Liver (tissue), 9 donors: Measurements from ENCODE around the gene KRTCAP3. TPM values are rescaled to one million over a fixed set of nuclear protein-coding genes. Genes with fewer than 3 reads are reported as not detected.

Experiments
- DNase-seq: peaks from one replicate; pipeline ENCODE4 v3.0.0-alpha.2; 2017; ENCODE audit warnings: low spot score
- H3K27ac ChIP-seq, 2 donors: one replicate each; pipeline ENCODE4 v1.7.0; 2013; ENCODE audit warnings: inconsistent platforms in 2 of 2, low read length in 2 of 2, control low read depth in 1 of 2, low read depth in 1 of 2, mild to moderate bottlenecking in 1 of 2
- H3K27me3 ChIP-seq, 4 donors: one replicate each; pipeline versions ENCODE4 v1.6.1 to v1.7.0; 2013; ENCODE audit warnings: low read length in 3 of 4, inconsistent platforms in 1 of 4, mild to moderate bottlenecking in 1 of 4, moderate library complexity in 1 of 4; ENCODE audit not compliant: control insufficient read depth in 4 of 4, insufficient read depth in 4 of 4
- H3K36me3 ChIP-seq, 4 donors: one replicate each; pipeline versions ENCODE4 v1.6.1 to v1.7.0; 2013; ENCODE audit warnings: low read length in 3 of 4, mild to moderate bottlenecking in 3 of 4, low read depth in 1 of 4, moderate library complexity in 1 of 4; ENCODE audit not compliant: control insufficient read depth in 4 of 4, insufficient read depth in 3 of 4
- H3K4me1 ChIP-seq, 4 donors: one replicate each; pipeline versions ENCODE4 v1.6.1 to v1.7.0; 2013; ENCODE audit warnings: low read length in 3 of 4, mild to moderate bottlenecking in 3 of 4, moderate library complexity in 1 of 4; ENCODE audit not compliant: control insufficient read depth in 4 of 4, insufficient read depth in 4 of 4
- H3K4me3 ChIP-seq, 3 donors: one replicate each; pipeline versions ENCODE4 v1.6.1 to v1.7.0; 2013; ENCODE audit warnings: low read length in 3 of 3, control low read depth in 1 of 3, low read depth in 1 of 3, mild to moderate bottlenecking in 1 of 3
- H3K9ac ChIP-seq, 2 donors: one replicate each; pipeline ENCODE4 v1.7.0; 2013; ENCODE audit warnings: low read length in 2 of 2, mild to moderate bottlenecking in 2 of 2, moderate library complexity in 2 of 2, control low read depth in 1 of 2, low read depth in 1 of 2
- H3K9me3 ChIP-seq, 4 donors: one replicate each; pipeline versions ENCODE4 v1.6.1 to v1.7.0; 2013; ENCODE audit warnings: low read length in 3 of 4; ENCODE audit not compliant: control insufficient read depth in 4 of 4
- ATF3 ChIP-seq: IDR thresholded peaks from 2 replicates; pipeline ENCODE4 v1.6.1; 2016; ENCODE audit warnings: antibody characterized with exemption
- EGR1 ChIP-seq, 2 donors: IDR thresholded peaks; 2 replicates each; pipeline ENCODE4 v1.6.1; 2016 to 2018; ENCODE audit warnings: antibody characterized with exemption in 2 of 2, low read depth in 2 of 2
- FOXA1 ChIP-seq: IDR thresholded peaks from 2 replicates; pipeline ENCODE4 v1.6.1; 2016; ENCODE audit warnings: antibody characterized with exemption
- FOXA2 ChIP-seq: IDR thresholded peaks from 2 replicates; pipeline ENCODE4 v1.6.1; 2016; ENCODE audit warnings: antibody characterized with exemption
- GABPA ChIP-seq, 2 donors: IDR thresholded peaks in 1 of 2; conservative IDR thresholded peaks in 1 of 2; 2 replicates each; pipeline ENCODE4 v1.6.1; 2016; ENCODE audit warnings: antibody characterized with exemption in 2 of 2, mild to moderate bottlenecking in 1 of 2, moderate library complexity in 1 of 2
- HNF4A ChIP-seq, 2 donors: conservative IDR thresholded peaks; 2 replicates each; pipeline ENCODE4 v1.6.1; 2016; ENCODE audit warnings: antibody characterized with exemption in 2 of 2, mild to moderate bottlenecking in 2 of 2
- HNF4G ChIP-seq: IDR thresholded peaks from 2 replicates; pipeline ENCODE4 v1.6.1; 2016; ENCODE audit warnings: antibody characterized with exemption
- JUND ChIP-seq, 2 donors: IDR thresholded peaks; 2 replicates each; pipeline ENCODE4 v1.6.1; 2016; ENCODE audit warnings: antibody characterized with exemption in 2 of 2
- MAX ChIP-seq: IDR thresholded peaks from 2 replicates; pipeline ENCODE4 v1.6.1; 2016; ENCODE audit warnings: antibody characterized with exemption
- NR2F2 ChIP-seq: IDR thresholded peaks from 2 replicates; pipeline ENCODE4 v1.6.1; 2016; ENCODE audit warnings: antibody characterized with exemption
- RAD21 ChIP-seq, 2 donors: IDR thresholded peaks; 2 replicates each; pipeline ENCODE4 v1.6.1; 2016; ENCODE audit warnings: antibody characterized with exemption in 2 of 2, mild to moderate bottlenecking in 2 of 2
- REST ChIP-seq: IDR thresholded peaks from 2 replicates; pipeline ENCODE4 v1.6.1; 2016; ENCODE audit warnings: antibody characterized with exemption, mild to moderate bottlenecking
- RXRA ChIP-seq, 2 donors: IDR thresholded peaks; 2 replicates each; pipeline ENCODE4 v1.6.1; 2017 to 2018; ENCODE audit warnings: antibody characterized with exemption in 2 of 2, mild to moderate bottlenecking in 1 of 2
- SP1 ChIP-seq: IDR thresholded peaks from 2 replicates; pipeline ENCODE4 v1.6.1; 2018; ENCODE audit warnings: antibody characterized with exemption, mild to moderate bottlenecking
- YY1 ChIP-seq: IDR thresholded peaks from 2 replicates; pipeline ENCODE4 v1.6.1; 2016; ENCODE audit warnings: antibody characterized with exemption, mild to moderate bottlenecking
- ZBTB33 ChIP-seq: IDR thresholded peaks from 2 replicates; pipeline ENCODE4 v1.6.1; 2016; ENCODE audit warnings: antibody characterized with exemption
- WGBS: extraction: QIAGEN DNeasy Blood & Tissue Kit; methylation state at CpG from one replicate; pipeline ENCODE4 v1.1.7; 2013; 5-methylcytosine and 5-hydroxymethylcytosine counted together
- polyA plus RNA-seq, 2 donors: library from polyadenylated mRNA; stranded (reverse) in 1 of 2; unstranded in 1 of 2; fragments of 200-250 nt in 1 of 2; fragments of >200 nt in 1 of 2; fragmentation: Nextera tagmentation in 1 of 2; extraction: Ambion mirVana in 1 of 2; gene quantifications; one replicate each; pipeline versions ENCODE4 v1.2.1 to v1.2.3, GENCODE V29; 2013 to 2015
- total RNA-seq, 2 donors: library from RNA; depleted of rRNA; stranded (reverse); fragments of >200 nt; gene quantifications; one replicate each; pipeline ENCODE4 v1.2.3, GENCODE V29; 2014
- donor health status: healthy.
- donor health status: healthy.
- donor health status: healthy.
- donor health status: healthy.
- donor health status: healthy.

Gene KRTCAP3
- total and polyA plus RNA-seq, 4 donors, result 1.8 to 12.7 (median 4.7) TPM

GRCh38 chr2:27409321-27410073, 32.7 kb upstream of the KRTCAP3 start, which contains the start of gene PPM1G:
Gene PPM1G (minus strand): TSS chr2:27409591. CDS start chr2:27409422, 169 bp downstream.
- H3K4me3 ChIP-seq, result peak within 1 kb of the TSS; percentile 72 to 99 (median 91)
- H3K36me3 ChIP-seq, result no peaks in the 10 kb centered on the region
- peak within 1 kb of the TSS; percentile 82 to 94 for H3K9ac ChIP-seq
- H3K27me3 ChIP-seq, result no peaks in the 10 kb centered on the region
- WGBS, result under 1% methylated on average over 82 of the region's 82 CpGs
- peak within 1 kb of the TSS; percentile 86 to 89 for H3K27ac ChIP-seq
- H3K4me1 ChIP-seq, result peaks cover 4 to 21% (median 14%) of the 10 kb centered on the region in 4 donors
- peak; percentile 98 for DNase-seq
- no peaks in the 10 kb centered on the region for H3K9me3 ChIP-seq
- TF ChIP-seq REST (peak; percentile 48), YY1 (peak; percentile 73), ZBTB33 (peak; percentile 98), FOXA1 (no peak), SP1 (peak; percentile 59), HNF4G (no peak), FOXA2 (no peak), MAX (peak; percentile 92), EGR1 (IDR thresholded peaks at IDR 0.05; ENCODE audit: low read depth in 2 of 2) (no peak), GABPA (IDR thresholded peaks at IDR 0.05 in 1 of 2, conservative IDR thresholded peaks at IDR 0.05 in 1 of 2) (peak; percentile 62 to 91)

- Histone ChIP-seq H3K27ac (no peak overlapping the region), H3K27me3 (no peaks in the 10 kb centered on the region), H3K4me1 (peaks cover 4 to 19% (median 13%) of the 10 kb centered on the region in 4 donors), H3K36me3 (no peaks in the 10 kb centered on the region), H3K9me3 (no peaks in the 10 kb centered on the region), H3K9ac (no peak overlapping the region), H3K4me3 (no peak overlapping the region)
- 88% methylated on average over 9 of the region's 9 CpGs for WGBS
- DNase-seq, result no peak
- no peak for TF ChIP-seq FOXA1
- no peak for TF ChIP-seq SP1
- TF ChIP-seq HNF4G, result no peak
- TF ChIP-seq ZBTB33, result no peak
- TF ChIP-seq YY1, result no peak
- no peak for TF ChIP-seq FOXA2
- no peak for TF ChIP-seq MAX
- TF ChIP-seq JUND (IDR thresholded peaks at IDR 0.05), result no peak
- no peak for TF ChIP-seq RXRA (IDR thresholded peaks at IDR 0.05)
- no peak for TF ChIP-seq NR2F2
- TF ChIP-seq HNF4A (conservative IDR thresholded peaks at IDR 0.05), result no peak
- no peak for TF ChIP-seq EGR1 (IDR thresholded peaks at IDR 0.05; ENCODE audit: low read depth in 2 of 2)
- TF ChIP-seq ATF3, result no peak
- TF ChIP-seq GABPA (IDR thresholded peaks at IDR 0.05 in 1 of 2, conservative IDR thresholded peaks at IDR 0.05 in 1 of 2), result no peak
- no peak for TF ChIP-seq RAD21 (IDR thresholded peaks at IDR 0.05)
- TF ChIP-seq REST, result no peak
These were observed 29.6 kb upstream of the KRTCAP3 start for GRCh38 chr2:27412419-27413152.
